Nephron progenitor cell (in vitro differentiated cells): ENCODE measurements around the gene SIRT2.

Experiments used
- DNase-seq: peaks from one replicate; pipeline ENCODE4 v3.0.0; 2021
- H3K27ac Mint-ChIP-seq: 2 replicates; pipeline ENCODE4 v1.8.0; 2021; ENCODE audit warnings: mild to moderate bottlenecking, moderate library complexity, mixed read lengths
- H3K27me3 Mint-ChIP-seq: 2 replicates; pipeline ENCODE4 v1.8.0; 2021; ENCODE audit warnings: mild to moderate bottlenecking, low read depth, mixed read lengths; ENCODE audit not compliant: poor library complexity
- H3K36me3 Mint-ChIP-seq: 2 replicates; pipeline ENCODE4 v1.8.0; 2021; ENCODE audit warnings: low read depth, mixed read lengths
- H3K4me1 Mint-ChIP-seq: 2 replicates; pipeline ENCODE4 v1.8.0; 2021; ENCODE audit warnings: mixed read lengths
- H3K4me3 Mint-ChIP-seq: 2 replicates; pipeline ENCODE4 v1.8.0; 2021; ENCODE audit warnings: mild to moderate bottlenecking, moderate library complexity, mixed read lengths
- H3K9me3 Mint-ChIP-seq: 2 replicates; pipeline ENCODE4 v1.8.0; 2021; ENCODE audit warnings: mild to moderate bottlenecking, moderate library complexity, mixed read lengths
- CTCF ChIP-seq: fragments of 200-600 bp; sonication (generic); IDR thresholded peaks from 2 replicates; pipeline ENCODE4 v1.5.0; 2021; ENCODE audit warnings: antibody characterized with exemption

Gene SIRT2

GRCh38 chr19:38910488-38910887 is 11.1 kb upstream of the SIRT2 start:
- peaks cover 3% of the 10 kb centered on the region for H3K27me3 Mint-ChIP-seq
- H3K4me3 Mint-ChIP-seq: no peak overlapping the region
- H3K4me1 Mint-ChIP-seq: no peaks in the 10 kb centered on the region
- DNase-seq: no peak
- H3K27ac Mint-ChIP-seq: no peak overlapping the region
- no peaks in the 10 kb centered on the region for H3K9me3 Mint-ChIP-seq
- H3K36me3 Mint-ChIP-seq: peaks cover 18% of the 10 kb centered on the region
- TF ChIP-seq CTCF: no peak

GRCh38 chr19:38908911-38909310 is 9.5 kb upstream of the SIRT2 start:
- H3K27me3 Mint-ChIP-seq: peaks cover 3% of the 10 kb centered on the region
- H3K4me3 Mint-ChIP-seq: no peak overlapping the region
- DNase-seq: no peak
- H3K36me3 Mint-ChIP-seq: peaks cover 29% of the 10 kb centered on the region
- peaks cover 5% of the 10 kb centered on the region for H3K9me3 Mint-ChIP-seq
- H3K27ac Mint-ChIP-seq: peak overlapping the region; percentile 75
- TF ChIP-seq CTCF: no peak
- H3K4me1 Mint-ChIP-seq: peaks cover 8% of the 10 kb centered on the region

- peaks cover 25% of the 10 kb centered on the region for H3K36me3 Mint-ChIP-seq
- no peak overlapping the region for H3K27ac Mint-ChIP-seq
- H3K27me3 Mint-ChIP-seq: peaks cover 3% of the 10 kb centered on the region
- peaks cover 8% of the 10 kb centered on the region for H3K9me3 Mint-ChIP-seq
- peaks cover 8% of the 10 kb centered on the region for H3K4me1 Mint-ChIP-seq
- DNase-seq: no peak
- H3K4me3 Mint-ChIP-seq: no peak overlapping the region
- no peak for TF ChIP-seq CTCF
These were observed 8.3 kb upstream of the SIRT2 start for GRCh38 chr19:38907670-38908069.

- Mint-ChIP-seq H3K27ac (no peak overlapping the region), H3K4me1 (peaks cover 8% of the 10 kb centered on the region), H3K27me3 (peaks cover 3% of the 10 kb centered on the region), H3K4me3 (no peak overlapping the region), H3K9me3 (peaks cover 11% of the 10 kb centered on the region), H3K36me3 (peaks cover 26% of the 10 kb centered on the region)
- no peak for DNase-seq
- no peak for TF ChIP-seq CTCF
These were observed 7.8 kb upstream of the SIRT2 start for GRCh38 chr19:38907227-38907626.

GRCh38 chr19:38905620-38906019 is 6.2 kb upstream of the SIRT2 start:
- no peak for DNase-seq
- peaks cover 37% of the 10 kb centered on the region for H3K36me3 Mint-ChIP-seq
- peaks cover 3% of the 10 kb centered on the region for H3K27me3 Mint-ChIP-seq
- H3K4me3 Mint-ChIP-seq: no peak overlapping the region
- peaks cover 21% of the 10 kb centered on the region for H3K9me3 Mint-ChIP-seq
- TF ChIP-seq CTCF: no peak
- no peak overlapping the region for H3K27ac Mint-ChIP-seq
- peaks cover 17% of the 10 kb centered on the region for H3K4me1 Mint-ChIP-seq
